ENCODE measurements around the gene RANBP9. TPM values are rescaled to one million over a fixed set of nuclear protein-coding genes. Genes with fewer than 3 reads are reported as not detected.
A peak's percentile ranks its signal among the peaks of the same experiment; 100 is the strongest.

Gene RANBP9
- total RNA-seq, 5 donors from 2014 or later (not counting 1 experiment from before 2014, with no cell fraction given) = 44.9 to 59.4 (median 46.8) TPM

DNA sequence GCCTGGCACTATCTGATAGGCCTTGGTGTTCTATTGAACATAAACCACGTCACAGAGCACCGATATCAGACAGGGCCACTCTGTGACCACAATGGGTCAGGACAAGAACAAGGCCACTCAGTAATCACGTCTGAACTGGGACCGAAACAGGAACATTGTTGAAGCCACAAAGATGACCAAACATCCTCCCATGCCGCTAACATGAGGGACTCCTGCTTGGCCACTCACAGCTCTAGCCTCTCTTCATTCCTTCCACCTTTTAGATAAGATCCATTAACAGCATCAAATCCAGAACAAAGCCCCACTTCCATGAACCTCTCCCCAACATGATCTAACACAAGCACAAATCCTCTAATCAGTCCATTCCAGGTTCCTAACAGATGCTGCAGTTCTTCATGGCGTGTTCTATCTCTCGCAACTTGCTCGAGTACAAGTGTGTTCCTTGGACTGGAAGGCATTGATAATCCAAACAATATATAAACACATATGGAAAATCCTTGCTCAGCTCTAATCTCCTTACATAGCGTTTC is 129.9 kb downstream of the RANBP9 start:
- no peaks in the 10 kb centered on the region for H3K27me3 ChIP-seq (replicated peaks in 1 of 2; ENCODE audit: control insufficient read depth in 2 of 2, extremely low read depth in 1 of 2, insufficient read depth in 2 of 2, low read length in 1 of 2)
- H3K9me3 ChIP-seq = no peaks in the 10 kb centered on the region
- Mint-ChIP-seq H3K27ac (no peak overlapping the region), H3K27me3 (no peaks in the 10 kb centered on the region), H3K4me3 (no peak overlapping the region), H3K36me3 (peaks cover 46% of the 10 kb centered on the region), H3K9me3 (no peaks in the 10 kb centered on the region), H3K4me1 (peaks cover 7 to 9% (median 8%) of the 10 kb centered on the region in 3 donors)
- no peak overlapping the region for H3K4me3 ChIP-seq (ENCODE audit: control insufficient read depth in 1 of 2, extremely low read depth in 1 of 2, low read length in 1 of 2)
- no peak overlapping the region for H3K27ac ChIP-seq (ENCODE audit: low read length)
- CTCF ChIA-PET = interaction anchor here in 1 of 2 donors (0.6 to 0.8 kb wide), 2 partner anchors 17 to 213 kb away, joined by 3 to 4 read pairs; no protein-coding TSS in a partner anchor
- POLR2A ChIA-PET = interaction anchor here in 1 of 2 donors (0.7 kb wide), 1 partner anchor 25 kb away, joined by 3 read pairs; no protein-coding TSS in a partner anchor
- 92% methylated on average over 5 of the region's 9 CpGs for WGBS (ENCODE audit: insufficient coverage)
- DNase-seq (no peak), ATAC-seq (replicated peaks in 1 of 4) (no peak)
- peaks cover 0 to 18% of the 10 kb centered on the region in 2 donors for H3K36me3 ChIP-seq (ENCODE audit: control insufficient read depth in 2 of 2, extremely low read depth in 1 of 2, insufficient read depth in 1 of 2, low read length in 1 of 2)
- H3K4me1 ChIP-seq (ENCODE audit: control insufficient read depth in 1 of 2, extremely low read depth in 1 of 2, insufficient read depth in 2 of 2, low read length in 2 of 2) = peaks cover 0 to 3% of the 10 kb centered on the region in 2 experiments

DNA sequence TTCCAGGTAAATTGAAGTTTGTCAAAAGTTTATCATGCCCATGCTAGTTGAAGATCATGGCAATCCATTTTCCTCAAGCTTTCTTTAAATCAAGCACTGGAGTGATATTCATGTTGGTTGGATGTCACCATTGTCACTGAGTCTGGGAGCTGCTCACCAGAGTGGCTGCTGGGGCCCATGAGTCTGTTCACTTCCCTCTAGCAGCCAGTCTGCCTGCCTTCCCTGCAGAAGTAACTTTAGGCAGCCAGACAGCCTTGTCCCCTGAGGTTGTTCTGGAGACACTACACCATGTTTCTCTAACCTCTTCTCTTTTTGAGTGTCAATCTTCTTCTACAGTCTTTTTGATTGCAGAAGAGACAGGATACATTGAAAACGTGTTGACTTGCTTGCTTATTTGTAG is 131.7 kb downstream of the RANBP9 start:
- H3K4me1 Mint-ChIP-seq = peaks cover 20 to 25% (median 25%) of the 10 kb centered on the region in 3 donors
- no peaks in the 10 kb centered on the region for H3K9me3 Mint-ChIP-seq
- peaks cover 0 to 13% of the 10 kb centered on the region in 2 donors for H3K36me3 ChIP-seq (ENCODE audit: control insufficient read depth in 2 of 2, extremely low read depth in 1 of 2, insufficient read depth in 1 of 2, low read length in 1 of 2)
- H3K27me3 ChIP-seq (replicated peaks in 1 of 2; ENCODE audit: control insufficient read depth in 2 of 2, extremely low read depth in 1 of 2, insufficient read depth in 2 of 2, low read length in 1 of 2) = no peaks in the 10 kb centered on the region
- no peaks in the 10 kb centered on the region for H3K9me3 ChIP-seq
- CTCF ChIA-PET = no interaction called here
- no CpG with 5 or more reads among the region's 1 CpG for WGBS (ENCODE audit: insufficient coverage)
- peaks cover 34% of the 10 kb centered on the region for H3K36me3 Mint-ChIP-seq
- no peak overlapping the region for H3K27ac ChIP-seq (ENCODE audit: low read length)
- no peak overlapping the region for H3K27ac Mint-ChIP-seq
- H3K4me3 Mint-ChIP-seq = no peak overlapping the region
- ATAC-seq (replicated peaks in 1 of 4) (no peak), DNase-seq (no peak)
- POLR2A ChIA-PET = no interaction called here
- no peaks in the 10 kb centered on the region for H3K27me3 Mint-ChIP-seq
- H3K4me1 ChIP-seq (ENCODE audit: control insufficient read depth in 1 of 2, extremely low read depth in 1 of 2, insufficient read depth in 2 of 2, low read length in 2 of 2) = peaks cover 2 to 10% of the 10 kb centered on the region in 2 experiments
- H3K4me3 ChIP-seq (ENCODE audit: control insufficient read depth in 1 of 2, extremely low read depth in 1 of 2, low read length in 1 of 2) = no peak overlapping the region

DNA sequence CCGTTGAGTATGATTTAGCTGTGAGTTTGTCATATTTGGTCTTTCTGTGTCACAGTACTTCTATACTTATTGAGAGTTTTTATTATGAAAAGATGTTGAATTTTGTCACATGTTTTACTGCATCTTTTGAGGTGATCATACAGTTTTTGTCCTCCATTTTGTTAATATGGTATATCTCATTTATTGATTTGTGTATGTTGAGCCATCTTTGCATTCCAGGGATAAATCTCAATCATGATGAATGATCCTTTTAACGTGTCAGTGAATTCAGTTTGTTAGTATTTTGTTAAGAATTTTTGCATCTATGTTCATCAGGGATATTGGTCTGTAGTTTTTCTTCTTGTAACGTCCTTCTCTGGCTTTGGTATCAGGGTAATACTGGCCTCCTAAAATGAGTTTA is 133.7 kb downstream of the RANBP9 start:
- no peak for DNase-seq
- Mint-ChIP-seq H3K9me3 (no peaks in the 10 kb centered on the region), H3K27me3 (no peaks in the 10 kb centered on the region), H3K27ac (no peak overlapping the region), H3K4me3 (no peak overlapping the region), H3K36me3 (peaks cover 26% of the 10 kb centered on the region), H3K4me1 (peaks cover 29 to 31% (median 30%) of the 10 kb centered on the region in 3 donors)
- no peaks in the 10 kb centered on the region for H3K27me3 ChIP-seq (replicated peaks in 1 of 2; ENCODE audit: control insufficient read depth in 2 of 2, extremely low read depth in 1 of 2, insufficient read depth in 2 of 2, low read length in 1 of 2)
- H3K27ac ChIP-seq (ENCODE audit: low read length) = no peak overlapping the region
- peaks cover 0 to 9% of the 10 kb centered on the region in 2 donors for H3K36me3 ChIP-seq (ENCODE audit: control insufficient read depth in 2 of 2, extremely low read depth in 1 of 2, insufficient read depth in 1 of 2, low read length in 1 of 2)
- no peak overlapping the region for H3K4me3 ChIP-seq (ENCODE audit: control insufficient read depth in 1 of 2, extremely low read depth in 1 of 2, low read length in 1 of 2)
- POLR2A ChIA-PET = no interaction called here
- no peaks in the 10 kb centered on the region for H3K9me3 ChIP-seq
- H3K4me1 ChIP-seq (ENCODE audit: control insufficient read depth in 1 of 2, extremely low read depth in 1 of 2, insufficient read depth in 2 of 2, low read length in 2 of 2) = peaks cover 4 to 18% of the 10 kb centered on the region in 2 experiments
- ATAC-seq (replicated peaks in 1 of 4) = no peak
- WGBS (ENCODE audit: insufficient coverage) = 100% methylated on average over 1 of the region's 3 CpGs
- CTCF ChIA-PET = no interaction called here

DNA sequence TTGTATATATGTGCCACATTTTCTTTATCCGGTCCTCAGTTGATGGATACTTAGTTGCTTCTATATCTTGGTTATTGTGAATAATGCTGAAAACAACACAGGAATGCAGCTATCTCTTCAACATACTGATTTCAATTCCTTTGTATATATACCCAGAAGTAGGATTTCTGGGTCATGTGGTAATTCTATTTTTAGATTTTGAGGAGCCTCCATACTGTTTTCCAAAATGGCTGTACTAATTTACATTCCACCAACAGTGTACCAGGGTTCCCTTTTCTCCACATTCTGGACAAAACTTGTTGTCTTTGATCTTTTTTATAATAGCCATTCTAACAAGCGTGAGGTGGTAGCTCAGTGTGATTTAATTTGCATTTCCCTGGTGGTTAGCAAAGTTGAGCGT is 135.6 kb downstream of the RANBP9 start:
- Histone ChIP-seq H3K27me3 (replicated peaks in 1 of 2; ENCODE audit: control insufficient read depth in 2 of 2, extremely low read depth in 1 of 2, insufficient read depth in 2 of 2, low read length in 1 of 2) (no peaks in the 10 kb centered on the region), H3K36me3 (ENCODE audit: control insufficient read depth in 2 of 2, extremely low read depth in 1 of 2, insufficient read depth in 1 of 2, low read length in 1 of 2) (peaks cover 0 to 4% of the 10 kb centered on the region in 2 donors), H3K4me1 (ENCODE audit: control insufficient read depth in 1 of 2, extremely low read depth in 1 of 2, insufficient read depth in 2 of 2, low read length in 2 of 2) (peaks cover 4 to 18% of the 10 kb centered on the region in 2 experiments), H3K9me3 (no peaks in the 10 kb centered on the region), H3K4me3 (ENCODE audit: control insufficient read depth in 1 of 2, extremely low read depth in 1 of 2, low read length in 1 of 2) (no peak overlapping the region), H3K27ac (ENCODE audit: low read length) (peak overlapping the region; percentile 86)
- Mint-ChIP-seq H3K36me3 (peaks cover 16% of the 10 kb centered on the region), H3K27me3 (no peaks in the 10 kb centered on the region), H3K9me3 (no peaks in the 10 kb centered on the region), H3K27ac (peak overlapping the region in 1 of 2 donors; percentile 74), H3K4me1 (peaks cover 29 to 31% (median 29%) of the 10 kb centered on the region in 3 donors), H3K4me3 (peak overlapping the region; percentile 50 to 93 (median 60))
- POLR2A ChIA-PET = no interaction called here
- DNase-seq (no peak), ATAC-seq (replicated peaks in 1 of 4) (no peak)
- CTCF ChIA-PET = interaction anchor here in 1 of 2 donors (0.6 to 2.7 kb wide), 7 partner anchors 39 to 1671 kb away, joined by 5 to 40 read pairs (median 6); partner anchors contain the start of genes NOL7 and RANBP9
- no CpG with 5 or more reads among the region's 3 CpGs for WGBS (ENCODE audit: insufficient coverage)

DNA sequence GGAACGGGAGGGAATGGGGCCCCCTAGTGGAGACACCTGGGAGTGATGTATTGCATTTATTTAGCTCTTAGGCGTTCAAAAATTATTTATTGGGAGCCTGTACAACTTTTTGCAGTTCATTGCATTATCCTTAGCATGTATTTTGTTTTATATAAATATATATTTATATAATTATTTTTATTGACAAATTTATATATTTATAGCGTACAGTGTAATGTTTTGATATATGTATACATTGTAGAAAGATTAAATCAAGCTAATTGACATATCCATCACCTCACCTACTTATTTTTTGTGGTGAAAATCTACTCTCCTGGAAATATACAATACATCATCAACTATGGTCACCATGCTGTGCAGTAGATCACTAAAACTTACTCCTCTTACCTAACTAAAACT is 136.3 kb downstream of the RANBP9 start:
- peak overlapping the region; percentile 93 to 97 (median 97) for H3K4me3 Mint-ChIP-seq
- no peaks in the 10 kb centered on the region for H3K27me3 ChIP-seq (replicated peaks in 1 of 2; ENCODE audit: control insufficient read depth in 2 of 2, extremely low read depth in 1 of 2, insufficient read depth in 2 of 2, low read length in 1 of 2)
- H3K36me3 Mint-ChIP-seq = peaks cover 10% of the 10 kb centered on the region
- peak overlapping the region in 1 of 2 donors; percentile 97 for H3K4me3 ChIP-seq (ENCODE audit: control insufficient read depth in 1 of 2, extremely low read depth in 1 of 2, low read length in 1 of 2)
- H3K36me3 ChIP-seq (ENCODE audit: control insufficient read depth in 2 of 2, extremely low read depth in 1 of 2, insufficient read depth in 1 of 2, low read length in 1 of 2) = peaks cover 0 to 4% of the 10 kb centered on the region in 2 donors
- H3K4me1 Mint-ChIP-seq = peaks cover 23 to 31% (median 29%) of the 10 kb centered on the region in 3 donors
- H3K9me3 ChIP-seq = no peaks in the 10 kb centered on the region
- no peaks in the 10 kb centered on the region for H3K9me3 Mint-ChIP-seq
- 0% methylated on average over 1 of the region's 3 CpGs for WGBS (ENCODE audit: insufficient coverage)
- H3K27ac Mint-ChIP-seq = peak overlapping the region; percentile 97
- H3K27ac ChIP-seq (ENCODE audit: low read length) = peak overlapping the region; percentile 86
- no peak for ATAC-seq (replicated peaks in 1 of 4)
- POLR2A ChIA-PET = interaction anchor here in 1 of 2 donors (0.6 to 1.5 kb wide), 3 partner anchors 41 to 247 kb away, joined by 3 to 7 read pairs (median 4); partner anchors contain the start of genes NOL7 and TBC1D7
- CTCF ChIA-PET = interaction anchor here (0.5 to 2.7 kb wide), 33 partner anchors 13 to 1672 kb away, joined by 3 to 40 read pairs (median 5); partner anchors contain the start of genes NOL7 (in 1 of the 2), RANBP9 (in 1 of the 2) and TBC1D7 (in 1 of the 2)
- peak in 7 of 35 experiments; percentile 55 to 68 (median 62) for DNase-seq
- H3K27me3 Mint-ChIP-seq = no peaks in the 10 kb centered on the region
- peaks cover 4 to 18% of the 10 kb centered on the region in 2 experiments for H3K4me1 ChIP-seq (ENCODE audit: control insufficient read depth in 1 of 2, extremely low read depth in 1 of 2, insufficient read depth in 2 of 2, low read length in 2 of 2)

DNA sequence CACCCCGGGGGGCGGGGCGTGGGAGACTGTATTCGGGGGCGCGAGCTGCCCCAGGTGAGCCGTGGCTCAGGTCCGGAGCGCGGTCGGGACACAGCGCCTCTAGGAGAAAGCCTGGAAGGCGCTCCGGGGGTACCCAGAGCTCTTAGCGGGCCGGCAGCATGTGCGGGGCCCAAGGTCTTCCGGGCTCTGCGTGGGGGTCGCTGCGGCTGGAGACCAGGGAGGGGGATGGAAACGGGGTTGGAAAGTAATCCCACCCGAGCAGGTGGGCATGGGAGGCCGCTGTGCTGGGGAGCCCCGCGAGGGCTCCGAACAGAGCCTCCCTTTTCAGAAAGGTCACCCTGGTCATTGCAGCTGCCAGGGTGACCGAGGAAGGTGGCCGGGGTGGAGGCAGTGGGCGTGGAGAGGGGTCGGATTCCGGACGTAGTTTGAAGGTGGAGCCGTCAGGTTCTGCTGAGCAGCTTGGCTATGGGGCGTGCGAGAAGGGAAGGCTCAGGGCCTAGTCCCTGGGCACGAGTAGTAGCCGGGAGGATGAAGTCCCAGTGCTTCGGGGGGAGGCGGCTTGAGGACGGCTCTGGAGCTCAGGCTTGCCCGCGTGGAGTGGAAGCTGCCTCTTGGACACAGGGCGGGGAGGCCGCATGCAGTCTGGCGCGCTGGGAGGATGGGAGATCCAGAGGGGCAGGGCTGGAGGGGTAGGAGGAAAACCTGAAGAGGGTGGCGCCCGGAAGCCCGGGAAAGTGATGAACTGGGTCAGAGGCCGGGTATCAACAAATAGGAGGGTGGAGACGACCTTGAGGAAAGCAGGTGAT is 136.9 kb downstream of the RANBP9 start, which contains the start of gene SIRT5:
TSS of gene SIRT5 (plus strand) at position 31 of the 806 bp plus-strand sequence. CDS start 9,510 bp downstream, outside the sequence.
- Histone ChIP-seq H3K27ac (ENCODE audit: low read length) (peak within 1 kb of the TSS; percentile 86), H3K4me3 (ENCODE audit: control insufficient read depth in 1 of 2, extremely low read depth in 1 of 2, low read length in 1 of 2) (peak within 1 kb of the TSS; percentile 82 to 97), H3K4me1 (ENCODE audit: control insufficient read depth in 1 of 2, extremely low read depth in 1 of 2, insufficient read depth in 2 of 2, low read length in 2 of 2) (peaks cover 4 to 18% of the 10 kb centered on the region in 2 experiments), H3K27me3 (replicated peaks in 1 of 2; ENCODE audit: control insufficient read depth in 2 of 2, extremely low read depth in 1 of 2, insufficient read depth in 2 of 2, low read length in 1 of 2) (no peaks in the 10 kb centered on the region), H3K9me3 (no peaks in the 10 kb centered on the region), H3K36me3 (ENCODE audit: control insufficient read depth in 2 of 2, extremely low read depth in 1 of 2, insufficient read depth in 1 of 2, low read length in 1 of 2) (peaks cover 0 to under 1% of the 10 kb centered on the region in 2 donors)
- H3K9me3 Mint-ChIP-seq = no peaks in the 10 kb centered on the region
- WGBS (ENCODE audit: insufficient coverage) = under 1% methylated on average over 45 of the region's 52 CpGs
- ChIA-PET CTCF (interaction anchor here (0.5 to 2.7 kb wide), 42 partner anchors 11 to 492 kb away, joined by 3 to 40 read pairs (median 4); partner anchors contain the start of genes NOL7 (in 1 of the 2), RANBP9 (in 1 of the 2) and TBC1D7 (in 1 of the 2)), POLR2A (interaction anchor here (0.6 to 1.5 kb wide), 4 partner anchors 41 to 247 kb away, joined by 3 to 7 read pairs (median 4); partner anchors contain the start of genes NOL7 (in 1 of the 2) and TBC1D7 (in 1 of the 2))
- ATAC-seq (replicated peaks in 1 of 4) = peak; percentile 69 to 72 (median 70)
- peaks cover 7% of the 10 kb centered on the region for H3K36me3 Mint-ChIP-seq
- peaks cover 22 to 31% (median 29%) of the 10 kb centered on the region in 3 donors for H3K4me1 Mint-ChIP-seq
- H3K27ac Mint-ChIP-seq = peak within 1 kb of the TSS; percentile 97
- peak; percentile 48 to 85 (median 63) for DNase-seq
- no peaks in the 10 kb centered on the region for H3K27me3 Mint-ChIP-seq
- peak within 1 kb of the TSS; percentile 93 to 97 (median 97) for H3K4me3 Mint-ChIP-seq

Data from T-cell (primary cell).